SK-N-SH treated with all-trans-retinoic acid at 6 μM for 48 hours (cell line): Measurements from ENCODE around the gene ZBTB46.

Source experiments
- ATAC-seq: fragments of 200-7000 bp; cut with Tn5 transposase; 3 replicates; pipeline ENCODE4 v1.9.1; 2020; ENCODE audit warnings: mild to moderate bottlenecking, moderate library complexity
- BACH2 ChIP-seq: fragments of 250-450 bp; sonication (Bioruptor Pico); IDR thresholded peaks from 2 replicates; pipeline ENCODE4 v1.9.0; 2021; ENCODE audit warnings: mild to moderate bottlenecking, borderline replicate concordance
- CREB5 ChIP-seq: fragments of 250-450 bp; sonication (Bioruptor Pico); IDR thresholded peaks from 2 replicates; pipeline ENCODE4 v1.5.1; 2020; ENCODE audit warnings: low read depth, mild to moderate bottlenecking, moderate library complexity
- CSDC2 ChIP-seq: fragments of 250-450 bp; sonication (Bioruptor Pico); IDR thresholded peaks from 2 replicates; pipeline ENCODE4 v1.5.0; 2020; ENCODE audit warnings: mild to moderate bottlenecking, moderate library complexity
- CSRNP3 ChIP-seq: fragments of 250-450 bp; sonication (Bioruptor Pico); IDR thresholded peaks from 2 replicates; pipeline ENCODE4 v1.5.1; 2021; ENCODE audit warnings: mild to moderate bottlenecking, moderate library complexity
- ESRRG ChIP-seq: fragments of 250-450 bp; sonication (Bioruptor Pico); IDR thresholded peaks from 2 replicates; pipeline ENCODE4 v1.6.1; 2021; ENCODE audit warnings: mild to moderate bottlenecking
- GLIS3 ChIP-seq: fragments of 250-450 bp; sonication (Bioruptor Pico); IDR thresholded peaks from 2 replicates; pipeline ENCODE4 v1.5.0; 2020; ENCODE audit warnings: mild to moderate bottlenecking, moderate library complexity
- OSR1 ChIP-seq: fragments of 250-450 bp; sonication (Bioruptor Pico); IDR thresholded peaks from 2 replicates; pipeline ENCODE4 v1.8.0; 2022; ENCODE audit warnings: moderate library complexity, mild to moderate bottlenecking, inconsistent platforms
- PPARA ChIP-seq: fragments of 250-450 bp; sonication (Bioruptor Pico); IDR thresholded peaks from 2 replicates; pipeline ENCODE4 v1.5.0; 2020; ENCODE audit warnings: mild to moderate bottlenecking, borderline replicate concordance
- RARB ChIP-seq: fragments of 250-450 bp; sonication (Bioruptor Pico); IDR thresholded peaks from 2 replicates; pipeline ENCODE4 v1.8.0; 2021; ENCODE audit warnings: mild to moderate bottlenecking, moderate library complexity
- SNAI2 ChIP-seq: fragments of 250-450 bp; sonication (Bioruptor Pico); IDR thresholded peaks from 2 replicates; pipeline ENCODE4 v1.5.0; 2020; ENCODE audit warnings: mild to moderate bottlenecking, moderate library complexity
- TCF4 ChIP-seq: fragments of 250-450 bp; sonication (Bioruptor Pico); IDR thresholded peaks from 2 replicates; pipeline ENCODE4 v1.8.0; 2021; ENCODE audit warnings: mild to moderate bottlenecking, moderate library complexity, borderline replicate concordance
- TOX ChIP-seq: fragments of 250-450 bp; sonication (Bioruptor Pico); IDR thresholded peaks from 2 replicates; pipeline ENCODE4 v1.8.0; 2021; ENCODE audit warnings: mild to moderate bottlenecking, moderate library complexity, borderline replicate concordance
- ZC3H10 ChIP-seq: fragments of 250-450 bp; sonication (Bioruptor Pico); IDR thresholded peaks from 2 replicates; pipeline ENCODE4 v1.5.1; 2021; ENCODE audit warnings: mild to moderate bottlenecking, moderate library complexity
- ZFP3 ChIP-seq: fragments of 250-450 bp; sonication (Bioruptor Pico); IDR thresholded peaks from 2 replicates; pipeline ENCODE4 v1.5.0; 2020; ENCODE audit warnings: mild to moderate bottlenecking, moderate library complexity
- ZFP30 ChIP-seq: fragments of 450-650 bp; formaldehyde crosslinking; IDR thresholded peaks from 2 replicates; pipeline ENCODE4 v1.5.0; 2022; ENCODE audit warnings: mild to moderate bottlenecking, moderate library complexity
- ZNF70 ChIP-seq: fragments of 450-650 bp; formaldehyde crosslinking; IDR thresholded peaks from 2 replicates; pipeline ENCODE4 v1.5.0; 2020; ENCODE audit warnings: mild to moderate bottlenecking, moderate library complexity
- ZNF8 ChIP-seq: fragments of 450-650 bp; formaldehyde crosslinking; IDR thresholded peaks from 2 replicates; pipeline ENCODE4 v1.5.0; 2020; ENCODE audit warnings: mild to moderate bottlenecking, moderate library complexity
- TF ChIP-seq, protein P1 (sequence below): fragments of 250-450 bp; sonication (Bioruptor Pico); IDR thresholded peaks from 2 replicates; pipeline ENCODE4 v1.8.0; 2021; ENCODE audit warnings: low read depth, mild to moderate bottlenecking, moderate library complexity, borderline replicate concordance
- TF ChIP-seq, protein P2 (sequence below): fragments of 250-450 bp; sonication (Bioruptor Pico); IDR thresholded peaks from 2 replicates; pipeline ENCODE4 v1.8.0; 2020; ENCODE audit warnings: mild to moderate bottlenecking, moderate library complexity, borderline replicate concordance
- TF ChIP-seq, protein P3 (sequence below): fragments of 250-450 bp; sonication (Bioruptor Pico); IDR thresholded peaks from 2 replicates; pipeline ENCODE4 v1.5.0; 2020; ENCODE audit warnings: mild to moderate bottlenecking, moderate library complexity

Gene ZBTB46

GRCh38 chr20:63863798-63864544 is 32.9 kb upstream of the ZBTB46 start (continued):
- no peak for TF ChIP-seq BACH2 (CRISPR knock-in tag)
- no peak for TF ChIP-seq OSR1 (CRISPR knock-in tag)
- no peak for TF ChIP-seq ZFP30

- ATAC-seq, result no peak
- TF ChIP-seq, protein P1, sequence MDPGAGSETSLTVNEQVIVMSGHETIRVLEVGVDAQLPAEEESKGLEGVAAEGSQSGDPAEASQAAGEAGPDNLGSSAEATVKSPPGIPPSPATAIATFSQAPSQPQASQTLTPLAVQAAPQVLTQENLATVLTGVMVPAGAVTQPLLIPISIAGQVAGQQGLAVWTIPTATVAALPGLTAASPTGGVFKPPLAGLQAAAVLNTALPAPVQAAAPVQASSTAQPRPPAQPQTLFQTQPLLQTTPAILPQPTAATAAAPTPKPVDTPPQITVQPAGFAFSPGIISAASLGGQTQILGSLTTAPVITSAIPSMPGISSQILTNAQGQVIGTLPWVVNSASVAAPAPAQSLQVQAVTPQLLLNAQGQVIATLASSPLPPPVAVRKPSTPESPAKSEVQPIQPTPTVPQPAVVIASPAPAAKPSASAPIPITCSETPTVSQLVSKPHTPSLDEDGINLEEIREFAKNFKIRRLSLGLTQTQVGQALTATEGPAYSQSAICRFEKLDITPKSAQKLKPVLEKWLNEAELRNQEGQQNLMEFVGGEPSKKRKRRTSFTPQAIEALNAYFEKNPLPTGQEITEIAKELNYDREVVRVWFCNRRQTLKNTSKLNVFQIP, result no peak
- TF ChIP-seq RARB (CRISPR knock-in tag) (no peak), ZNF70 (no peak), ZC3H10 (CRISPR knock-in tag) (no peak), TCF4 (CRISPR knock-in tag) (no peak), ESRRG (CRISPR knock-in tag) (no peak), CREB5 (CRISPR knock-in tag) (no peak), ZNF8 (CRISPR knock-in tag) (no peak), ZFP30 (no peak)
- TF ChIP-seq, protein P2, sequence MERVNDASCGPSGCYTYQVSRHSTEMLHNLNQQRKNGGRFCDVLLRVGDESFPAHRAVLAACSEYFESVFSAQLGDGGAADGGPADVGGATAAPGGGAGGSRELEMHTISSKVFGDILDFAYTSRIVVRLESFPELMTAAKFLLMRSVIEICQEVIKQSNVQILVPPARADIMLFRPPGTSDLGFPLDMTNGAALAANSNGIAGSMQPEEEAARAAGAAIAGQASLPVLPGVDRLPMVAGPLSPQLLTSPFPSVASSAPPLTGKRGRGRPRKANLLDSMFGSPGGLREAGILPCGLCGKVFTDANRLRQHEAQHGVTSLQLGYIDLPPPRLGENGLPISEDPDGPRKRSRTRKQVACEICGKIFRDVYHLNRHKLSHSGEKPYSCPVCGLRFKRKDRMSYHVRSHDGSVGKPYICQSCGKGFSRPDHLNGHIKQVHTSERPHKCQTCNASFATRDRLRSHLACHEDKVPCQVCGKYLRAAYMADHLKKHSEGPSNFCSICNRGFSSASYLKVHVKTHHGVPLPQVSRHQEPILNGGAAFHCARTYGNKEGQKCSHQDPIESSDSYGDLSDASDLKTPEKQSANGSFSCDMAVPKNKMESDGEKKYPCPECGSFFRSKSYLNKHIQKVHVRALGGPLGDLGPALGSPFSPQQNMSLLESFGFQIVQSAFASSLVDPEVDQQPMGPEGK (CRISPR knock-in tag), result no peak
These were observed 32.1 kb upstream of the ZBTB46 start for GRCh38 chr20:63863021-63863797.

DNA sequence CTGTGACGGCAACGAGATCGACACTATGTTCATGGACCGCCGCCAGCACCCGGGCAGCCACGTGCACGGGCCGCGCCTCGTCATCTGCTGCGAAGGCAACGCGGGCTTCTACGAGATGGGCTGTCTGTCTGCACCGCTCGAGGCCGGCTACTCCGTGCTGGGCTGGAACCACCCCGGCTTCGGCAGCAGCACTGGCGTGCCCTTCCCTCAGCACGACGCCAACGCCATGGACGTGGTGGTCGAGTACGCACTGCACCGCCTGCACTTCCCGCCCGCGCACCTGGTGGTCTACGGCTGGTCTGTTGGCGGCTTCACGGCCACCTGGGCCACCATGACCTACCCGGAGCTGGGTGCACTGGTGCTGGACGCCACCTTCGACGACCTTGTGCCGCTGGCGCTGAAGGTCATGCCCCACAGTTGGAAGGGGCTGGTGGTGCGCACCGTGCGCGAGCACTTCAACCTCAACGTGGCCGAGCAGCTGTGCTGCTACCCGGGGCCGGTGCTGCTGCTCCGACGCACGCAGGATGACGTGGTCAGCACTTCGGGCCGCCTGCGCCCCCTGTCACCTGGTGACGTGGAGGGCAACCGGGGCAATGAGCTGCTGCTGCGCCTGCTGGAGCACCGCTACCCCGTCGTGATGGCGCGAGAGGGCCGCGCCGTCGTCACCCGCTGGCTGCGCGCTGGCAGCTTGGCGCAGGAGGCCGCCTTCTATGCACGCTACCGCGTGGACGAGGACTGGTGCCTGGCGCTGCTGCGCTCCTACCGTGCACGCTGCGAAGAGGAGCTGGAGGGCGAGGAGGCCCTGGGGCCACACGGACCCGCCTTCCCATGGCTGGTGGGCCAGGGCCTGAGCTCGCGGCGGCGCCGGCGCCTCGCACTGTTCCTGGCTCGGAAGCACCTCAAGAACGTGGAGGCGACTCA is 31.2 kb upstream of the ZBTB46 start:
- no peak for ATAC-seq
- TF ChIP-seq, protein P3, sequence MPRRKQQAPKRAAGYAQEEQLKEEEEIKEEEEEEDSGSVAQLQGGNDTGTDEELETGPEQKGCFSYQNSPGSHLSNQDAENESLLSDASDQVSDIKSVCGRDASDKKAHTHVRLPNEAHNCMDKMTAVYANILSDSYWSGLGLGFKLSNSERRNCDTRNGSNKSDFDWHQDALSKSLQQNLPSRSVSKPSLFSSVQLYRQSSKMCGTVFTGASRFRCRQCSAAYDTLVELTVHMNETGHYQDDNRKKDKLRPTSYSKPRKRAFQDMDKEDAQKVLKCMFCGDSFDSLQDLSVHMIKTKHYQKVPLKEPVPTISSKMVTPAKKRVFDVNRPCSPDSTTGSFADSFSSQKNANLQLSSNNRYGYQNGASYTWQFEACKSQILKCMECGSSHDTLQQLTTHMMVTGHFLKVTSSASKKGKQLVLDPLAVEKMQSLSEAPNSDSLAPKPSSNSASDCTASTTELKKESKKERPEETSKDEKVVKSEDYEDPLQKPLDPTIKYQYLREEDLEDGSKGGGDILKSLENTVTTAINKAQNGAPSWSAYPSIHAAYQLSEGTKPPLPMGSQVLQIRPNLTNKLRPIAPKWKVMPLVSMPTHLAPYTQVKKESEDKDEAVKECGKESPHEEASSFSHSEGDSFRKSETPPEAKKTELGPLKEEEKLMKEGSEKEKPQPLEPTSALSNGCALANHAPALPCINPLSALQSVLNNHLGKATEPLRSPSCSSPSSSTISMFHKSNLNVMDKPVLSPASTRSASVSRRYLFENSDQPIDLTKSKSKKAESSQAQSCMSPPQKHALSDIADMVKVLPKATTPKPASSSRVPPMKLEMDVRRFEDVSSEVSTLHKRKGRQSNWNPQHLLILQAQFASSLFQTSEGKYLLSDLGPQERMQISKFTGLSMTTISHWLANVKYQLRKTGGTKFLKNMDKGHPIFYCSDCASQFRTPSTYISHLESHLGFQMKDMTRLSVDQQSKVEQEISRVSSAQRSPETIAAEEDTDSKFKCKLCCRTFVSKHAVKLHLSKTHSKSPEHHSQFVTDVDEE (CRISPR knock-in tag), result no peak
- TF ChIP-seq PPARA (CRISPR knock-in tag) (no peak), TOX (CRISPR knock-in tag) (no peak)
- TF ChIP-seq, all 23 proteins: peak for 0

DNA sequence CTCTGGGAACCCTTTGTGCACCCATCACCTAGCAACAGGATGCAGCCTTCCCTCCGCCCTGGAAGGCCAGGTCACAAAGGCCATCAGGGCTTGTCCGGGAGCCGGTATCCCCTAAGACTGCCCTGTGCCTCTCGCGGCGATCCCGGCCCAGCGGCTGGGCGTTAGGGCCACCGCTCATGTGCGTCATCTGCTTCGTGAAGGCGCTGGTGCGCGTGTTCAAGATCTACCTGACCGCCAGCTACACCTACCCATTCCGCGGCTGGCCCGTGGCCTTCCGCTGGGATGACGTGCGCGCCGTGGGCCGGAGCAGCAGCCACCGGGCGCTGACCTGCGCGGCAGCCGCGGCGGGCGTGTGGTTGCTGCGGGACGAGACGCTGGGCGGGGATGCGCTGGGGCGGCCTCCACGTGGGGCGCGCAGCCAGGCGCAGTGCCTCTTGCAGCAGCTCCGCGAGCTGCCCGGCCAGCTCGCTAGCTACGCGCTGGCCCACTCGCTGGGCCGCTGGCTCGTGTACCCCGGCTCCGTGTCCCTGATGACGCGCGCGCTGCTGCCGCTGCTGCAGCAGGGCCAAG is 30.4 kb upstream of the ZBTB46 start, which contains the start of gene ABHD16B:
Gene ABHD16B (plus strand): TSS at position 134 of the 570 bp plus-strand sequence. CDS start 43 bp downstream, at position 177.
- no peak for ATAC-seq
- TF ChIP-seq CREB5 (CRISPR knock-in tag) (no peak), ESRRG (CRISPR knock-in tag) (no peak), GLIS3 (CRISPR knock-in tag) (no peak), PPARA (CRISPR knock-in tag) (no peak), ZFP3 (CRISPR knock-in tag) (no peak), ZNF70 (no peak), RARB (CRISPR knock-in tag) (no peak), TOX (CRISPR knock-in tag) (no peak), CSDC2 (CRISPR knock-in tag) (no peak), SNAI2 (CRISPR knock-in tag) (no peak), CSRNP3 (CRISPR knock-in tag) (no peak)
- TF ChIP-seq, protein P2 (CRISPR knock-in tag), result no peak
